Measurements from ENCODE around the gene MMP8.

GRCh38 chr11:102729849-102730815, 5.4 kb upstream of the MMP8 start:
- TF ChIP-seq POLR2A (IDR thresholded peaks at IDR 0.05) (no peak), EP300 (IDR thresholded peaks at IDR 0.05) (no peak)
